PC-9 (cell line): ENCODE data around the gene ZNF407. TPM values are rescaled to one million over a fixed set of nuclear protein-coding genes. Genes with fewer than 3 reads are reported as not detected.

Experiments
- BruUV-seq: library from RNA; stranded (reverse); fragments of 400-500 nt; replicated peaks from 2 replicates; lab custom pipeline; 2021; lab: Mats Ljungman, UMichigan
- CTCF ChIA-PET: fragments of 300-600 bp; sonication (Branson Sonifier 250); formaldehyde crosslinking; loops from one replicate; lab custom pipeline; 2022; ENCODE audit warnings: antibody characterized with exemption; lab: Charles Lee
- POLR2A ChIA-PET: fragments of 300-600 bp; sonication (Branson Sonifier 250); formaldehyde crosslinking; loops from one replicate; lab custom pipeline; 2022; ENCODE audit warnings: antibody characterized with exemption; ENCODE audit not compliant: unreplicated experiment; lab: Charles Lee
- DNase-seq, 2 experiments: peaks; one replicate each; pipeline versions ENCODE4 v3.0.0 to v3.0.0-alpha.2; 2015 to 2022; ENCODE audit warnings: mixed read lengths in 1 of 2
- H2AFZ ChIP-seq: fragments of 200-600 bp; sonication (generic); 2 replicates; pipeline ENCODE4 v1.8.1; 2017; ENCODE audit warnings: antibody characterized with exemption
- H3F3A ChIP-seq: fragments of 200-600 bp; sonication (generic); 2 replicates; pipeline ENCODE4 v1.8.1; 2017; ENCODE audit warnings: antibody characterized with exemption, mild to moderate bottlenecking, low read depth; ENCODE audit not compliant: insufficient read depth
- H3K27ac ChIP-seq: fragments of 200-600 bp; sonication (generic); 2 replicates; pipeline ENCODE4 v1.6.1; 2016; ENCODE audit warnings: mixed run types
- H3K27me3 ChIP-seq: fragments of 200-600 bp; sonication (generic); 2 replicates; pipeline ENCODE4 v1.6.1; 2016; ENCODE audit warnings: low read depth, mixed run types; ENCODE audit not compliant: insufficient read depth
- H3K36me3 ChIP-seq: fragments of 200-600 bp; sonication (generic); 2 replicates; pipeline ENCODE4 v1.6.1; 2016; ENCODE audit warnings: low read depth, mixed run types
- H3K4me1 ChIP-seq: fragments of 200-600 bp; sonication (generic); replicated peaks from 2 replicates; pipeline ENCODE4 v1.6.1; 2016; ENCODE audit warnings: mixed run types; ENCODE audit not compliant: insufficient read depth
- H3K4me2 ChIP-seq: fragments of 200-600 bp; sonication (generic); 2 replicates; pipeline ENCODE4 v1.6.1; 2017; ENCODE audit warnings: mixed run types
- H3K4me3 ChIP-seq: fragments of 200-600 bp; sonication (generic); 2 replicates; pipeline ENCODE4 v1.6.1; 2016; ENCODE audit warnings: mixed run types
- H3K79me2 ChIP-seq: fragments of 200-600 bp; sonication (generic); 2 replicates; pipeline ENCODE4 v1.6.1; 2017; ENCODE audit warnings: low read depth, mixed run types
- H3K9me2 ChIP-seq: fragments of 200-600 bp; sonication (generic); 2 replicates; pipeline ENCODE4 v1.8.1; 2017; ENCODE audit warnings: mild to moderate bottlenecking; ENCODE audit not compliant: insufficient read depth
- H3K9me3 ChIP-seq: fragments of 200-600 bp; sonication (generic); 2 replicates; pipeline ENCODE4 v1.8.1; 2016; ENCODE audit warnings: low read depth; ENCODE audit not compliant: insufficient read depth
- H4K20me1 ChIP-seq: fragments of 200-600 bp; sonication (generic); 2 replicates; pipeline ENCODE4 v1.8.1; 2017; ENCODE audit not compliant: insufficient read depth
- EZH2 ChIP-seq: fragments of 200-600 bp; sonication (generic); IDR thresholded peaks from 2 replicates; pipeline ENCODE4 v1.8.0; 2017; ENCODE audit warnings: antibody characterized with exemption, low read depth
- intact Hi-C: fragments of 100-400 bp; cut with micrococcal nuclease; formaldehyde crosslinking; loops from one replicate; pipeline ENCODE4 v1.10.0; 2022; ENCODE audit not compliant: unreplicated experiment
- total RNA-seq: library from RNA; stranded (reverse); gene quantifications from 2 replicates; pipeline ENCODE4 v1.2.3, GENCODE V29; 2021
- TF ChIP-seq, protein P1 (sequence below): fragments of 200-600 bp; sonication (generic); conservative IDR thresholded peaks from 2 replicates; pipeline ENCODE4 v1.6.1; 2017; ENCODE audit warnings: mixed run types, antibody characterized with exemption, mild to moderate bottlenecking, moderate library complexity

The ZNF407 gene
- total RNA-seq, 1 experiment from 2014 or later: 13.4 TPM

DNA sequence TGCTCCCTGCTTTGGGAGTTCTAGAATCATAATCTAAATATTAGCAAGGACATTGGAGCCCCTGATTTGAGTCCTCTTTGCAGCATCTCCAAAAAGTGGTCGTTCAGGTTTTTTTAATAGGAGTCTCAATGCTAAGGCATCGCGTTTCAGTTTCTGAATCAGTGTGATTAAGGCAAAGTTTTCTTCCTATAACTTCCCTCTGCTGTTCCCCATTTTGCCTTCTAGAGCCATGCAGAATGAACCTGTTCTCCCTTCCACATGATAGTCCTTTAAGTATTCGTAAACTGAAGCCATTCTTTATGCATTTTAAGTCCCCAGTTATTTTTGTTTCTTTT lies 451.8 kb downstream of the ZNF407 start:
- H2AFZ ChIP-seq: no peak overlapping the region
- no peaks in the 10 kb centered on the region for H3K36me3 ChIP-seq
- no peaks in the 10 kb centered on the region for H3F3A ChIP-seq
- no peaks in the 10 kb centered on the region for H3K9me2 ChIP-seq
- H3K4me1 ChIP-seq: no peaks in the 10 kb centered on the region
- CTCF ChIA-PET: no interaction called here
- H3K79me2 ChIP-seq: no peaks in the 10 kb centered on the region
- intact Hi-C loops: no loop called here
- no TSS peak for BruUV-seq
- no peaks in the 10 kb centered on the region for H3K9me3 ChIP-seq
- DNase-seq: no peak
- no peak overlapping the region for H3K27ac ChIP-seq
- H3K4me2 ChIP-seq: no peak overlapping the region
- H3K27me3 ChIP-seq: no peaks in the 10 kb centered on the region
- 0 out of 2 replicates have a peak, but pooled peaks cover 3% of the 10 kb centered on the region for H4K20me1 ChIP-seq
- POLR2A ChIA-PET: no interaction called here
- no peak overlapping the region for H3K4me3 ChIP-seq
- no peak for TF ChIP-seq EZH2
- TF ChIP-seq, protein P1, sequence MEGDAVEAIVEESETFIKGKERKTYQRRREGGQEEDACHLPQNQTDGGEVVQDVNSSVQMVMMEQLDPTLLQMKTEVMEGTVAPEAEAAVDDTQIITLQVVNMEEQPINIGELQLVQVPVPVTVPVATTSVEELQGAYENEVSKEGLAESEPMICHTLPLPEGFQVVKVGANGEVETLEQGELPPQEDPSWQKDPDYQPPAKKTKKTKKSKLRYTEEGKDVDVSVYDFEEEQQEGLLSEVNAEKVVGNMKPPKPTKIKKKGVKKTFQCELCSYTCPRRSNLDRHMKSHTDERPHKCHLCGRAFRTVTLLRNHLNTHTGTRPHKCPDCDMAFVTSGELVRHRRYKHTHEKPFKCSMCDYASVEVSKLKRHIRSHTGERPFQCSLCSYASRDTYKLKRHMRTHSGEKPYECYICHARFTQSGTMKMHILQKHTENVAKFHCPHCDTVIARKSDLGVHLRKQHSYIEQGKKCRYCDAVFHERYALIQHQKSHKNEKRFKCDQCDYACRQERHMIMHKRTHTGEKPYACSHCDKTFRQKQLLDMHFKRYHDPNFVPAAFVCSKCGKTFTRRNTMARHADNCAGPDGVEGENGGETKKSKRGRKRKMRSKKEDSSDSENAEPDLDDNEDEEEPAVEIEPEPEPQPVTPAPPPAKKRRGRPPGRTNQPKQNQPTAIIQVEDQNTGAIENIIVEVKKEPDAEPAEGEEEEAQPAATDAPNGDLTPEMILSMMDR: no peak

DNA sequence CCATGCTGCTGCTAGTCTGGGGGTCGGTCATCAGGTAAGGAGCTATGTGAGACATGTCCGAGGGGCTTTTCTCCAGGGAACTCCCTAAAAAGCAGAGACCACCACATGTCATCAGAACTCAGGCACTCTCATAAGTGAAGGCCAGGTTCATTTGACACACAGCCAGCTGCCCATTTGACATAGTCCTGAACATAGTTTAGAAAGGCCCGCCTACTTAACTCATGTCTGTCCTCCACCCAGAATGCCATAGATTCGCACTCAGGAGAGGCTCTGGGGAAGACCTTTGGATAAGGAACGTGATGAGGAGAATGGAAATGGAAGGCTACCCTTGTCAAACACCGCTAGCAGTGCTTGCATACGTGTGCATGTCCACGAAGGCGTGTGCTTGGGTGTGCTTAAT lies 454.1 kb downstream of the ZNF407 start:
- no peaks in the 10 kb centered on the region for H3F3A ChIP-seq
- no peaks in the 10 kb centered on the region for H3K36me3 ChIP-seq
- DNase-seq: no peak
- no peaks in the 10 kb centered on the region for H3K27me3 ChIP-seq
- no peak overlapping the region for H3K4me2 ChIP-seq
- H4K20me1 ChIP-seq: 0 out of 2 replicates have a peak, but pooled peaks cover 3% of the 10 kb centered on the region
- H2AFZ ChIP-seq: no peak overlapping the region
- H3K9me3 ChIP-seq: no peaks in the 10 kb centered on the region
- TF ChIP-seq, protein P1: no peak
- TF ChIP-seq EZH2: no peak
- no peaks in the 10 kb centered on the region for H3K9me2 ChIP-seq
- intact Hi-C loops: no loop called here
- ChIA-PET CTCF (no interaction called here), POLR2A (no interaction called here)
- no peak overlapping the region for H3K27ac ChIP-seq
- H3K4me1 ChIP-seq: no peaks in the 10 kb centered on the region
- no peak overlapping the region for H3K4me3 ChIP-seq
- no peaks in the 10 kb centered on the region for H3K79me2 ChIP-seq
- no TSS peak for BruUV-seq

DNA sequence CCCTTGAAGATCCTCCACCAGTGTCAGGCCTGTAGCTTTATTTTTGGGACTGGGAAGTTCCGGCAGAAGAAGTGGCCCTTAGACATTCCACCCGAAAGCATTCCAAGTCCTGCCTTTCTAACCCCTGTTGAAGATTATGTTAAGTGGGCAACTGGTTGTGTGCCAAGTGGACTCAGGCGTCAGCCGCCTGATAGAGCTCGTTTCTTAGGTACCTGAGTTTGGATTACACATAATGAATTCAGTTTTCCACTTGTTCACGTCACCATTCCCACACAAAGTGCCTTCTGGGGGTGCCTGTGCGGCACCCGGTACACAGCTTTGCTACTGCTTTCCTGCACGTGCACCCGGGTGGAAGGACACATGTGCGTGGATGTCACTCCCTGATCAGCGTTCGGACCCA lies 454.8 kb downstream of the ZNF407 start:
- H2AFZ ChIP-seq: no peak overlapping the region
- H3K4me2 ChIP-seq: no peak overlapping the region
- H3K9me2 ChIP-seq: no peaks in the 10 kb centered on the region
- no peak overlapping the region for H3K27ac ChIP-seq
- no peaks in the 10 kb centered on the region for H3K9me3 ChIP-seq
- no peaks in the 10 kb centered on the region for H3F3A ChIP-seq
- no peaks in the 10 kb centered on the region for H3K4me1 ChIP-seq
- TF ChIP-seq, protein P1: no peak
- TF ChIP-seq EZH2: no peak
- no peaks in the 10 kb centered on the region for H3K27me3 ChIP-seq
- CTCF ChIA-PET: no interaction called here
- POLR2A ChIA-PET: no interaction called here
- H3K79me2 ChIP-seq: no peaks in the 10 kb centered on the region
- intact Hi-C loops: no loop called here
- 0 out of 2 replicates have a peak, but pooled peaks cover 3% of the 10 kb centered on the region for H4K20me1 ChIP-seq
- DNase-seq: no peak
- H3K4me3 ChIP-seq: no peak overlapping the region
- no TSS peak for BruUV-seq
- H3K36me3 ChIP-seq: no peaks in the 10 kb centered on the region
